K562 (cell line): Measurements from ENCODE around the gene KRT82. TPM values are rescaled to one million over a fixed set of nuclear protein-coding genes. Genes with fewer than 3 reads are reported as not detected.

ENCODE experiments used
- CHCHD3 ChIP-seq: fragments of 250-450 bp; sonication (Bioruptor Pico); IDR thresholded peaks from 2 replicates; pipeline ENCODE4 v2.1.2; 2022; ENCODE audit warnings: mild to moderate bottlenecking
- HDAC6 ChIP-seq: IDR thresholded peaks from 2 replicates; pipeline ENCODE4 v1.6.1; 2012; ENCODE audit warnings: low read depth, mild to moderate bottlenecking, control low read depth, inconsistent platforms, low read length, moderate library complexity
- HNRNPL ChIP-seq: fragments of 200-400 bp; formaldehyde crosslinking; IDR thresholded peaks from 2 replicates; pipeline ENCODE4 v1.6.1; 2017; ENCODE audit warnings: low read depth, mild to moderate bottlenecking, low read length
- HOXB6 ChIP-seq: fragments of 250-450 bp; sonication (Bioruptor Pico); IDR thresholded peaks from 2 replicates; pipeline ENCODE4 v1.5.1; 2022; ENCODE audit warnings: mild to moderate bottlenecking, borderline replicate concordance
- MCM2 ChIP-seq: fragments of 450-650 bp; IDR thresholded peaks from 2 replicates; pipeline ENCODE4 v1.6.1; 2017; ENCODE audit warnings: low read depth, mild to moderate bottlenecking
- ZNF444 ChIP-seq: fragments of 250-450 bp; sonication (Bioruptor Pico); IDR thresholded peaks from 2 replicates; pipeline ENCODE4 v1.4.0; 2020; ENCODE audit warnings: mild to moderate bottlenecking, moderate library complexity
- ZNF57 ChIP-seq: fragments of 450-650 bp; formaldehyde crosslinking; IDR thresholded peaks from 2 replicates; pipeline ENCODE4 v1.4.0; 2020; ENCODE audit warnings: mild to moderate bottlenecking, moderate library complexity
- ZNF778 ChIP-seq: fragments of 450-650 bp; formaldehyde crosslinking; IDR thresholded peaks from 2 replicates; pipeline ENCODE4 v1.4.0; 2020; ENCODE audit warnings: mild to moderate bottlenecking, moderate library complexity
- polyA plus RNA-seq, 8 experiments: library from polyadenylated mRNA; depleted of rRNA in 4 of 8; stranded (reverse) in 5 of 8; unstranded in 3 of 8; fragments of >200 nt; fragmentation: Nextera tagmentation in 2 of 8; fragmentation: Illumina TruSeq in 1 of 8; extraction: Ambion mirVana in 2 of 8; extraction: Trizol in 1 of 8; gene quantifications; 2 replicates each; pipeline versions ENCODE4 v1.2.1 to v1.2.3, GENCODE V29; 2011 to 2014; ENCODE audit warnings: inconsistent platforms in 1 of 8, missing spikeins in 1 of 8
- total RNA-seq, 7 experiments: library from RNA; depleted of rRNA in 6 of 7; stranded (reverse); fragments of >200 nt in 6 of 7; fragmentation: Illumina TruSeq in 2 of 7; extraction: Trizol in 2 of 7; gene quantifications; 2 replicates each; pipeline versions ENCODE4 v1.2.1 to v1.2.3, GENCODE V29; 2011 to 2021; ENCODE audit warnings: low replicate concordance in 1 of 7
- TF ChIP-seq, protein P1 (sequence below): fragments of 450-650 bp; IDR thresholded peaks from 2 replicates; pipeline ENCODE4 v1.6.1; 2016; ENCODE audit warnings: mild to moderate bottlenecking, moderate library complexity
- TF ChIP-seq, protein P2 (sequence below): sonication (generic); formaldehyde crosslinking; IDR thresholded peaks from 2 replicates; pipeline ENCODE4 v1.8.1; 2022; ENCODE audit warnings: missing genetic modification reagents

Gene KRT82
- total and polyA plus RNA-seq, 9 of the 15 experiments (the other 6 are each of a cell fraction or from before 2014, with no cell fraction given), result not detected

DNA sequence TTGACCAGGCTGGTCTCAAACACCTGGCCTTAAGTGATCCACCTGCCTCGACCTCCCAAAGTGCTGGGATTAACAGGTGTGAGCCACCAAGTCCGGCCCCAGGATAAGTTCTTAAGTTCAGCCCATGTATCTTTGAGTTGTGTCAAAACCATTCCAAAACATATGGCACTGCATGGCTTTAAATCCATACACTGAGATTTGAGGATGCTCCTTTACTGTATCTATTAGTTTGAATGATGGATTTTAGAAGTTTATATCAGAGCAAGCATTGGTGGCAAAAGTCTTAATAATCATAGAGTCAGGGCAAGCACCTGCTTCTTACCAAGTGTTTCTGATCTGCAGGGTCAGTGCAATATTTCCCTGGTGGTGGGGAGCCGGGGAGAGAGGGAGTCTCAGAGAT lies 39.7 kb upstream of the KRT82 start (continued):
- TF ChIP-seq, protein P1, sequence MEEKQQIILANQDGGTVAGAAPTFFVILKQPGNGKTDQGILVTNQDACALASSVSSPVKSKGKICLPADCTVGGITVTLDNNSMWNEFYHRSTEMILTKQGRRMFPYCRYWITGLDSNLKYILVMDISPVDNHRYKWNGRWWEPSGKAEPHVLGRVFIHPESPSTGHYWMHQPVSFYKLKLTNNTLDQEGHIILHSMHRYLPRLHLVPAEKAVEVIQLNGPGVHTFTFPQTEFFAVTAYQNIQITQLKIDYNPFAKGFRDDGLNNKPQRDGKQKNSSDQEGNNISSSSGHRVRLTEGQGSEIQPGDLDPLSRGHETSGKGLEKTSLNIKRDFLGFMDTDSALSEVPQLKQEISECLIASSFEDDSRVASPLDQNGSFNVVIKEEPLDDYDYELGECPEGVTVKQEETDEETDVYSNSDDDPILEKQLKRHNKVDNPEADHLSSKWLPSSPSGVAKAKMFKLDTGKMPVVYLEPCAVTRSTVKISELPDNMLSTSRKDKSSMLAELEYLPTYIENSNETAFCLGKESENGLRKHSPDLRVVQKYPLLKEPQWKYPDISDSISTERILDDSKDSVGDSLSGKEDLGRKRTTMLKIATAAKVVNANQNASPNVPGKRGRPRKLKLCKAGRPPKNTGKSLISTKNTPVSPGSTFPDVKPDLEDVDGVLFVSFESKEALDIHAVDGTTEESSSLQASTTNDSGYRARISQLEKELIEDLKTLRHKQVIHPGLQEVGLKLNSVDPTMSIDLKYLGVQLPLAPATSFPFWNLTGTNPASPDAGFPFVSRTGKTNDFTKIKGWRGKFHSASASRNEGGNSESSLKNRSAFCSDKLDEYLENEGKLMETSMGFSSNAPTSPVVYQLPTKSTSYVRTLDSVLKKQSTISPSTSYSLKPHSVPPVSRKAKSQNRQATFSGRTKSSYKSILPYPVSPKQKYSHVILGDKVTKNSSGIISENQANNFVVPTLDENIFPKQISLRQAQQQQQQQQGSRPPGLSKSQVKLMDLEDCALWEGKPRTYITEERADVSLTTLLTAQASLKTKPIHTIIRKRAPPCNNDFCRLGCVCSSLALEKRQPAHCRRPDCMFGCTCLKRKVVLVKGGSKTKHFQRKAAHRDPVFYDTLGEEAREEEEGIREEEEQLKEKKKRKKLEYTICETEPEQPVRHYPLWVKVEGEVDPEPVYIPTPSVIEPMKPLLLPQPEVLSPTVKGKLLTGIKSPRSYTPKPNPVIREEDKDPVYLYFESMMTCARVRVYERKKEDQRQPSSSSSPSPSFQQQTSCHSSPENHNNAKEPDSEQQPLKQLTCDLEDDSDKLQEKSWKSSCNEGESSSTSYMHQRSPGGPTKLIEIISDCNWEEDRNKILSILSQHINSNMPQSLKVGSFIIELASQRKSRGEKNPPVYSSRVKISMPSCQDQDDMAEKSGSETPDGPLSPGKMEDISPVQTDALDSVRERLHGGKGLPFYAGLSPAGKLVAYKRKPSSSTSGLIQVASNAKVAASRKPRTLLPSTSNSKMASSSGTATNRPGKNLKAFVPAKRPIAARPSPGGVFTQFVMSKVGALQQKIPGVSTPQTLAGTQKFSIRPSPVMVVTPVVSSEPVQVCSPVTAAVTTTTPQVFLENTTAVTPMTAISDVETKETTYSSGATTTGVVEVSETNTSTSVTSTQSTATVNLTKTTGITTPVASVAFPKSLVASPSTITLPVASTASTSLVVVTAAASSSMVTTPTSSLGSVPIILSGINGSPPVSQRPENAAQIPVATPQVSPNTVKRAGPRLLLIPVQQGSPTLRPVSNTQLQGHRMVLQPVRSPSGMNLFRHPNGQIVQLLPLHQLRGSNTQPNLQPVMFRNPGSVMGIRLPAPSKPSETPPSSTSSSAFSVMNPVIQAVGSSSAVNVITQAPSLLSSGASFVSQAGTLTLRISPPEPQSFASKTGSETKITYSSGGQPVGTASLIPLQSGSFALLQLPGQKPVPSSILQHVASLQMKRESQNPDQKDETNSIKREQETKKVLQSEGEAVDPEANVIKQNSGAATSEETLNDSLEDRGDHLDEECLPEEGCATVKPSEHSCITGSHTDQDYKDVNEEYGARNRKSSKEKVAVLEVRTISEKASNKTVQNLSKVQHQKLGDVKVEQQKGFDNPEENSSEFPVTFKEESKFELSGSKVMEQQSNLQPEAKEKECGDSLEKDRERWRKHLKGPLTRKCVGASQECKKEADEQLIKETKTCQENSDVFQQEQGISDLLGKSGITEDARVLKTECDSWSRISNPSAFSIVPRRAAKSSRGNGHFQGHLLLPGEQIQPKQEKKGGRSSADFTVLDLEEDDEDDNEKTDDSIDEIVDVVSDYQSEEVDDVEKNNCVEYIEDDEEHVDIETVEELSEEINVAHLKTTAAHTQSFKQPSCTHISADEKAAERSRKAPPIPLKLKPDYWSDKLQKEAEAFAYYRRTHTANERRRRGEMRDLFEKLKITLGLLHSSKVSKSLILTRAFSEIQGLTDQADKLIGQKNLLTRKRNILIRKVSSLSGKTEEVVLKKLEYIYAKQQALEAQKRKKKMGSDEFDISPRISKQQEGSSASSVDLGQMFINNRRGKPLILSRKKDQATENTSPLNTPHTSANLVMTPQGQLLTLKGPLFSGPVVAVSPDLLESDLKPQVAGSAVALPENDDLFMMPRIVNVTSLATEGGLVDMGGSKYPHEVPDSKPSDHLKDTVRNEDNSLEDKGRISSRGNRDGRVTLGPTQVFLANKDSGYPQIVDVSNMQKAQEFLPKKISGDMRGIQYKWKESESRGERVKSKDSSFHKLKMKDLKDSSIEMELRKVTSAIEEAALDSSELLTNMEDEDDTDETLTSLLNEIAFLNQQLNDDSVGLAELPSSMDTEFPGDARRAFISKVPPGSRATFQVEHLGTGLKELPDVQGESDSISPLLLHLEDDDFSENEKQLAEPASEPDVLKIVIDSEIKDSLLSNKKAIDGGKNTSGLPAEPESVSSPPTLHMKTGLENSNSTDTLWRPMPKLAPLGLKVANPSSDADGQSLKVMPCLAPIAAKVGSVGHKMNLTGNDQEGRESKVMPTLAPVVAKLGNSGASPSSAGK, result no peak
- no peak for TF ChIP-seq HOXB6 (CRISPR knock-in tag)
- no peak for TF ChIP-seq ZNF778 (CRISPR knock-in tag)
- no peak for TF ChIP-seq CHCHD3 (CRISPR knock-in tag)
- no peak for TF ChIP-seq HDAC6
- TF ChIP-seq ZNF444 (CRISPR knock-in tag), result no peak
- no peak for TF ChIP-seq ZNF57 (CRISPR knock-in tag)
- TF ChIP-seq HNRNPL, result no peak
- TF ChIP-seq MCM2, result no peak
- TF ChIP-seq, protein P2, sequence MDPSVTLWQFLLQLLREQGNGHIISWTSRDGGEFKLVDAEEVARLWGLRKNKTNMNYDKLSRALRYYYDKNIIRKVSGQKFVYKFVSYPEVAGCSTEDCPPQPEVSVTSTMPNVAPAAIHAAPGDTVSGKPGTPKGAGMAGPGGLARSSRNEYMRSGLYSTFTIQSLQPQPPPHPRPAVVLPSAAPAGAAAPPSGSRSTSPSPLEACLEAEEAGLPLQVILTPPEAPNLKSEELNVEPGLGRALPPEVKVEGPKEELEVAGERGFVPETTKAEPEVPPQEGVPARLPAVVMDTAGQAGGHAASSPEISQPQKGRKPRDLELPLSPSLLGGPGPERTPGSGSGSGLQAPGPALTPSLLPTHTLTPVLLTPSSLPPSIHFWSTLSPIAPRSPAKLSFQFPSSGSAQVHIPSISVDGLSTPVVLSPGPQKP (CRISPR knock-in tag), result no peak
